Mucosa of rectum (tissue), 2 donors: ENCODE data around the gene ASTN2.

Experiments used
- H3K27ac ChIP-seq, 2 donors: one replicate each; pipeline ENCODE4 v1.7.0; 2013; ENCODE audit warnings: inconsistent platforms in 2 of 2, low read depth in 2 of 2, low read length in 2 of 2
- H3K27me3 ChIP-seq, 2 donors: one replicate each; pipeline ENCODE4 v1.7.0; 2013; ENCODE audit warnings: low read length in 2 of 2; ENCODE audit not compliant: control insufficient read depth in 2 of 2, insufficient read depth in 2 of 2
- H3K36me3 ChIP-seq, 2 donors: one replicate each; pipeline ENCODE4 v1.7.0; 2013; ENCODE audit warnings: low read length in 2 of 2; ENCODE audit not compliant: control insufficient read depth in 2 of 2, insufficient read depth in 2 of 2
- H3K4me1 ChIP-seq, 2 donors: one replicate each; pipeline ENCODE4 v1.7.0; 2013; ENCODE audit warnings: low read length in 2 of 2, mild to moderate bottlenecking in 1 of 2; ENCODE audit not compliant: control insufficient read depth in 2 of 2, insufficient read depth in 2 of 2
- H3K4me3 ChIP-seq, 2 donors: one replicate each; pipeline ENCODE4 v1.7.0; 2013; ENCODE audit warnings: low read length in 2 of 2
- H3K9ac ChIP-seq, 2 donors: one replicate each; pipeline ENCODE4 v1.7.0; 2013; ENCODE audit warnings: low read length in 2 of 2, low read depth in 1 of 2, mild to moderate bottlenecking in 1 of 2
- H3K9me3 ChIP-seq, 2 donors: one replicate each; pipeline ENCODE4 v1.7.0; 2013; ENCODE audit warnings: low read length in 2 of 2; ENCODE audit not compliant: control insufficient read depth in 2 of 2
- donor health status: healthy.
- donor health status: Normal muscosa, but diverticular disease.

ASTN2 gene

DNA sequence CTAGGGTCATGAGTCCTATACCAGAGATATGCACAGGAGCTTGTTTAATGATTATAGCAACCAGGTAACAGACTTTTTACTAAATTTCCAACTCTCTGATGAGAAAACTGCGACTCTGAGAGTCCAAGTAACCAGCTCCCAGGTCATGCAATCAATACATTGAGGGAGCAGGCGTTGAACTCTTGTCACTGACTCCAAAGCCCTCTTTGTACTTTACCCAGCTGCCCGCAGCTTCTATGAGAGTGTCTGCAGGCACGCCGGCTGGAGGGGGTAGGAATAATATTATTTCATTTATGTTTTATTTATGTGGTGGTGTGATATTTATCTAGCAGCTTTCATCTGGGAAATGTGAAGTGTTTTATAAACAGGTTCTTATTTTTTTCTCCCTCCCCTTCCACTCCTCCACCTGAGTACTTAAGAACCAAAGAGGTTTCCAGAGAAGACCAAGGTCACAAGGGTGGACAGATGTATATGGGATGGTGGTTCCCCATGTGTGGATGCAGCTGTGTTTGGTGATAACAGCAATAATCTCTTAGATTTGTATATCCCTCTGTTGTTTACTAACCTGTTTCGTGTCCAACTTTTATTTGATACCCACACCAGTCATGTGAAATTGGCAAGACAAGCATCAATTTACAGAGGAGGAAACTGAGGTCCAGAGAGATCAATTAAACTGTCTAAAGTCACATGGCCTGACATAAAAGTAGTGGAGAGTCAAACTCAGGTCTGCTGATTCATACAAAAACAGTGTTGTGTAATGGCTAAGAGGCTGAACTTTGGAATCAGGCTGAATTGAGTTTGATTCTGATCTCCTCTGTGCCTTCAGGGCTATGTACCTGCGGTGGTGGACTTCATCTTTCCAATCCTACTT, 867.9 kb downstream of the ASTN2 start:
- Histone ChIP-seq H3K4me3 (no peak overlapping the region), H3K36me3 (no peaks in the 10 kb centered on the region), H3K9ac (no peak overlapping the region), H3K27ac (no peak overlapping the region), H3K4me1 (peaks cover 6 to 8% of the 10 kb centered on the region in 2 donors), H3K9me3 (no peaks in the 10 kb centered on the region), H3K27me3 (no peaks in the 10 kb centered on the region)

DNA sequence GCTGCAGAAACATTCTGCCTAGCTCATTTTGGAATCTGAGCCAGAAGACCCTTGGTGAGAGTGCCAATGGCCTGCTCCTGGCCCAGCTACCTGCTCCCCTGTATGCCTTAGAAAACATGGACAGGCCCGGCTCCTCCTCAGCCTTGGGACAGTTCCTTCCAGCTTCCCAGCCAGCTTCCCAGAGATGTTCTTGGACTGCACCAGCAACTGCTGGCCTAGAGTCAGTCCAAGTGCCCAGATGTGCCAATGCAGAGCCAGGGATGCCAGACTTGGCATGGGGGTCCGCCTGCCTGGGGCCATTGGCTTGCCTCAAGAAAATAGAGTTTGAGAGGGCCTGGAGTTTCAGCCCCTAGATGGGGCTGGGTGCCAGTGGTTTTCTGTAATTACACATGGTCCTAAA, 870.0 kb downstream of the ASTN2 start:
- Histone ChIP-seq H3K27me3 (no peaks in the 10 kb centered on the region), H3K36me3 (no peaks in the 10 kb centered on the region), H3K9me3 (no peaks in the 10 kb centered on the region), H3K4me3 (no peak overlapping the region), H3K4me1 (peaks cover 6 to 8% of the 10 kb centered on the region in 2 donors), H3K27ac (no peak overlapping the region), H3K9ac (no peak overlapping the region)

DNA sequence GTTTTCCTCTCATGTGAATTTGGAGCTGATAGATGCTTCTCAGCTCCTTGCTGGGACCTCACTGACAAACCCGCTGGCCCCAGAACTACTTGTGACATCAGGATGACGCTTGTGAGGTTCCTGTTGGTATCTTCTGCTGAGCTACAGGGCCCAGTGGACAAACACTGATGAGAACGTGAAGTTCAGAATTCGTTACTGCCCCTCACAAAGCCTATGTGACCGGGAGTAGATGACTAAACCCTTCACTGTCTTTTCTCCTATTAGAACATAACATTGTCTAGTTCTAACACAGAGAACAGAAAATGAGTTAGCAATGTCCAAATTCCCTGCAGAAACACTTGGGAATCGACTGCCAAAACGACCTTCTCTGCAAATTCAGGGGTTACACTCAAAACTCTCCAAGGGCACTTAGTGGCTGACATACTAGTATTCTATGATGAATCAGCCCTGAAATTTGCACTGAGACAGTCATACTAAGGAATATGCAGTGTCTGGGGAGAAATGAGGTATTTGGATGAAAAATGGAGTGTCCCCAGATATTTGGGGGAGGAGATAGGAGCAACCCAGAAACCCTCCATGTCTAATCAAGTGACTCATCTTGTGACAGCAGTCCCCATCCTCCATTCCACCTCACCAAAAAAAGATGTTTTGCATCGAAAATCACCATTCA, 871.0 kb downstream of the ASTN2 start:
- Histone ChIP-seq H3K4me1 (peaks cover 6 to 8% of the 10 kb centered on the region in 2 donors), H3K9me3 (no peaks in the 10 kb centered on the region), H3K27ac (no peak overlapping the region), H3K9ac (no peak overlapping the region), H3K27me3 (no peaks in the 10 kb centered on the region), H3K36me3 (no peaks in the 10 kb centered on the region), H3K4me3 (no peak overlapping the region)

DNA sequence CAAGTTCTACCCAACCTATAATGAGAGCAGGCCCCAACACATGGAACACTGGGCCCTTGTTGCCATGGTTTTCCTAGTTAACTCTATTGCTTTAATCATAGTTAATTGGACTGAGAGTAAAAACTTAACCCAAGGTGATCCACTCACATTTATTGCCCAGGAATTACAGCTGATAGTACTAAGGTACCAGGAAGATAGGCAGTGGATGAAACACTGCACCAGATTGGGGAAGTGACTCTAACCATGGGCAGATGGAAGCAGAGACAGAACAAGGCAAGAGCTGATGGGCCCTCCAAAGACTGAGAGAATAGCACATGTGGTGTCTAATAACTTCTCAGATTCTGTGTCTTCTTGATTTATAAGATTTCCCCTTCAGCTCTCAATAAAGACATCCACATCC, 873.5 kb downstream of the ASTN2 start:
- no peak overlapping the region for H3K27ac ChIP-seq
- no peak overlapping the region for H3K9ac ChIP-seq
- H3K9me3 ChIP-seq, result no peaks in the 10 kb centered on the region
- no peaks in the 10 kb centered on the region for H3K27me3 ChIP-seq
- H3K4me1 ChIP-seq, result no peaks in the 10 kb centered on the region
- H3K4me3 ChIP-seq, result no peak overlapping the region
- H3K36me3 ChIP-seq, result no peaks in the 10 kb centered on the region

DNA sequence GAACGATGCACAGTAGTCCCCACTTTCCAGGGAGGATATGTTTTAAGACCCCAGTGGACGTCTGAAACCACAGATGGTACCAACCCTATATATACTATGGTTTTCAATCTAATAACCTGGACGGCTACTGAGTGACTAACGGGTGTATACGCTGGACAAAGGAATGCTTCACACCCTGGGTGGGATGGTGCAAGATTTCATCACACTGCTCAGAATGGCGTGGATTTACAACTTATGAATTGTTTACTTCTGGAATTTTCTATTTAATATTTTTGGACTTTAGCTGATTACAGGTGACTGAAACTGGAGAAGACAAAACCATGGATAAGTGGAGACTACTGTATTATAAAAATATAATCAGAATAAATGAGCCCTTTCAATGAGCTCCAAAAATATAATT, 875.3 kb downstream of the ASTN2 start:
- H3K4me3 ChIP-seq, result no peak overlapping the region
- H3K27ac ChIP-seq, result no peak overlapping the region
- H3K36me3 ChIP-seq, result no peaks in the 10 kb centered on the region
- H3K27me3 ChIP-seq, result no peaks in the 10 kb centered on the region
- no peaks in the 10 kb centered on the region for H3K9me3 ChIP-seq
- H3K4me1 ChIP-seq, result no peaks in the 10 kb centered on the region
- H3K9ac ChIP-seq, result no peak overlapping the region

- Histone ChIP-seq H3K4me1 (peaks cover 0 to 4% of the 10 kb centered on the region in 2 donors), H3K27me3 (no peaks in the 10 kb centered on the region), H3K9ac (no peak overlapping the region), H3K36me3 (no peaks in the 10 kb centered on the region), H3K4me3 (no peak overlapping the region), H3K27ac (no peak overlapping the region), H3K9me3 (no peaks in the 10 kb centered on the region)
Observed at GRCh38 chr9:116525611-116526010, 889.2 kb downstream of the ASTN2 start.

GRCh38 chr9:116524778-116525470, 889.9 kb downstream of the ASTN2 start:
- Histone ChIP-seq H3K36me3 (no peaks in the 10 kb centered on the region), H3K27me3 (no peaks in the 10 kb centered on the region), H3K4me1 (peaks cover 0 to 4% of the 10 kb centered on the region in 2 donors), H3K9me3 (no peaks in the 10 kb centered on the region), H3K4me3 (no peak overlapping the region), H3K27ac (no peak overlapping the region), H3K9ac (no peak overlapping the region)

GRCh38 chr9:116520218-116520617, 894.6 kb downstream of the ASTN2 start:
- no peak overlapping the region for H3K9ac ChIP-seq
- H3K36me3 ChIP-seq, result no peaks in the 10 kb centered on the region
- H3K4me1 ChIP-seq, result peaks cover 0 to 2% of the 10 kb centered on the region in 2 donors
- no peak overlapping the region for H3K27ac ChIP-seq
- H3K9me3 ChIP-seq, result no peaks in the 10 kb centered on the region
- H3K27me3 ChIP-seq, result no peaks in the 10 kb centered on the region
- H3K4me3 ChIP-seq, result no peak overlapping the region

DNA sequence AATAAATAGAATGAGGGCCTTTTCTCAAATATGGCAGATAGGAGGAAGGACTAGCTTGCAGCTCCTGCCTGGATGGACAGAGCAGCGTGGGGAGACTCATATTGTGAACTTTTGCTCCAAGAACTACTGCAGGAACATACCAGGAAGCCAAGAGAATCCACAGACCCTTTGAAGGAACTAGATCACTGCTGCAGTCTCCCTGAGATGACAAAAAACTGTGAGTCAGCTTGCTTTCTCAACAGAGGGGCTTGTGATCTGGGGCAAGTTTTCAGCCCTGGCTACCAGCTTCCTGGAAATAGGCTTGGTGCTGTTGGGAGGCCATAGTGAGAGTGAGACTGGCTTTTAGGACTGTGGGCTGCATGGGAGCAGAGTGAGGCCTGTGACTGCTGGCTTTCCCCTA, 898.4 kb downstream of the ASTN2 start:
- Histone ChIP-seq H3K9ac (no peak overlapping the region), H3K4me3 (no peak overlapping the region), H3K4me1 (no peaks in the 10 kb centered on the region), H3K9me3 (no peaks in the 10 kb centered on the region), H3K27ac (no peak overlapping the region), H3K36me3 (no peaks in the 10 kb centered on the region), H3K27me3 (no peaks in the 10 kb centered on the region)

DNA sequence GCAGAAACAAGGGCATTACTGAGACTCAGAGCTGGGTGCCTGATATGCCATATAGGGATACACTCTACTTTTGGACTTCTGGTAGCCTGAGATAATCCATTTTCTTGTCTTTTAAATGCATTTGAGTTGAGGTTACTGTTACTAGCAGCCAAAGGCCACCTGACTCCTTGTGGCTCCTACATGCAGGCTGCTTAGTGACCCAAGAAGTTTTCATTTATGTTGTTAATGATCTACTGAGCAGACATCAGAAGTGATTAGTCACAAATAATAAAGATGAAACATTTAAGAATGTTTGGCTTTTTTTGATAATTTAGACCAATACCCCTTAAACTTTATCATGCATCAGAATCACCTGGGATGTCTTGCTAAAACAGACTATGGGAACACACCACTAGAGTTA, 899.3 kb downstream of the ASTN2 start:
- H3K27ac ChIP-seq, result no peak overlapping the region
- H3K9ac ChIP-seq, result no peak overlapping the region
- H3K9me3 ChIP-seq, result no peaks in the 10 kb centered on the region
- H3K4me1 ChIP-seq, result no peaks in the 10 kb centered on the region
- H3K4me3 ChIP-seq, result no peak overlapping the region
- no peaks in the 10 kb centered on the region for H3K27me3 ChIP-seq
- no peaks in the 10 kb centered on the region for H3K36me3 ChIP-seq
